GM12875 (cell line): ENCODE measurements around the gene EFR3B.

Source experiments
- H3K4me3 ChIP-seq: one replicate; pipeline ENCODE4 v1.5.1; 2011; ENCODE audit warnings: low read depth, low read length, control low read depth
- TF ChIP-seq, protein P1 (sequence below): IDR thresholded peaks from 2 replicates; pipeline ENCODE4 v1.5.1; 2011; ENCODE audit warnings: low read depth, mild to moderate bottlenecking, control low read depth, inconsistent platforms, low read length, moderate library complexity, borderline replicate concordance; ENCODE audit not compliant: insufficient read depth

EFR3B gene

DNA sequence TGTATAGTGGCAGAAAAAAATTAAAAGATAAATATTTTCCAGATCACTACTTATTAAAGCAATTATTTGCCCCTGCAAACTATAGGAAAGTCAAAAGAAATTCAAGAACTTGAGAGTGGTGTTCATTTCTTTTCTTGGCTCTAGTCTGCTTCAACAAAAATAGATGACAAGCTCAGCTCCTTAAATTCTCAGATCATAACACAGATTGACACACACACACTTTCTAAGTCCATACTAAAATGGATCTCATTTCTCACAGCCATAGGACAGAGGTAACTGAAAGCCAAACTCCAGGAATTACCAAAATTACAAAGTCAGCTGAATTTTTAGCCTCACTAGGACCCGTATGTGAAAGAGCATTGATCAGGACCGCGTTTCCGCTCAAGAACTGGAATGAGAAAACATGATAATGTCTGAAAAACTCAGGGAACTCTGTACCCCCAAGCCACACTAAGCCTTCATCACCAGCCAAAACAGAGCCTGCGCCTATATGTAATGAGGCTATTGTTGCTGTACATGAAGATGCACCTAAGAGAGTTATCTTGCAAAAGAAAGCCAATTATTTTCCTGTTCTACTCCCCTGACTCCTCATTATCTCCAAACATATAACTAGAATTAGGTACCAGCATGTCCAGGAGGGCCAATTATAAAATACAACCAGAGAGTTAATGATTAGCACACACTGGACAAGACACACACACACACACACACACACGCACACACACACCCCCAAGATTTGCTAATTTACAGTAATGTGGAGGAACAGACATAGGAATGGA is 16.5 kb upstream of the EFR3B start:
- TF ChIP-seq, protein P1, sequence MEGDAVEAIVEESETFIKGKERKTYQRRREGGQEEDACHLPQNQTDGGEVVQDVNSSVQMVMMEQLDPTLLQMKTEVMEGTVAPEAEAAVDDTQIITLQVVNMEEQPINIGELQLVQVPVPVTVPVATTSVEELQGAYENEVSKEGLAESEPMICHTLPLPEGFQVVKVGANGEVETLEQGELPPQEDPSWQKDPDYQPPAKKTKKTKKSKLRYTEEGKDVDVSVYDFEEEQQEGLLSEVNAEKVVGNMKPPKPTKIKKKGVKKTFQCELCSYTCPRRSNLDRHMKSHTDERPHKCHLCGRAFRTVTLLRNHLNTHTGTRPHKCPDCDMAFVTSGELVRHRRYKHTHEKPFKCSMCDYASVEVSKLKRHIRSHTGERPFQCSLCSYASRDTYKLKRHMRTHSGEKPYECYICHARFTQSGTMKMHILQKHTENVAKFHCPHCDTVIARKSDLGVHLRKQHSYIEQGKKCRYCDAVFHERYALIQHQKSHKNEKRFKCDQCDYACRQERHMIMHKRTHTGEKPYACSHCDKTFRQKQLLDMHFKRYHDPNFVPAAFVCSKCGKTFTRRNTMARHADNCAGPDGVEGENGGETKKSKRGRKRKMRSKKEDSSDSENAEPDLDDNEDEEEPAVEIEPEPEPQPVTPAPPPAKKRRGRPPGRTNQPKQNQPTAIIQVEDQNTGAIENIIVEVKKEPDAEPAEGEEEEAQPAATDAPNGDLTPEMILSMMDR, result no peak
- H3K4me3 ChIP-seq, result no peak overlapping the region

DNA sequence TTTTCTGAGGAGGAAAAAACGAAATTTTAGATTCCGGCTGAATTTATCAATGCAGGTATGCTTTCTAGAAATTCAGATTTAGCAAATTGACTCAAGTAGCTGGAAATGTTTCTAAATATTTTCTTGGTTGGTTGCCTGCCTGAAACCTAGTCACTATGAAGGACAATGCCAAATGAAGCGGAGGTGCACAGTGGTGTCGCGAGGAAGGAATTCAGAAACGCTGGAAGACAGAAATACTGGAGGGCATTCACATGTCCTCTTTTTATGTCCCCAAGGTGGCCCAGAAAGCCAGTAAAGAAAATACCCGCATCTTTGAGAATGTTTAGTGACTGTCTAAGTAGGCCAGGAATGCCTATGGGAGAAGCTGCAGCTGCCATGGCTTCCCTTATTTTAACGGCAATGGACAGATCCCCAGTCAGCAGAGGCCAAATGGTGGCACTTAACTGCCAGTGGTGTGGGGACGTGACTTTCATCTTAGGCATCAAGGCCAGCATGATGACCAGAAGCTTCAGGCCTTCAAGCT is 15.8 kb upstream of the EFR3B start:
- no peak overlapping the region for H3K4me3 ChIP-seq
- TF ChIP-seq, protein P1, result no peak

DNA sequence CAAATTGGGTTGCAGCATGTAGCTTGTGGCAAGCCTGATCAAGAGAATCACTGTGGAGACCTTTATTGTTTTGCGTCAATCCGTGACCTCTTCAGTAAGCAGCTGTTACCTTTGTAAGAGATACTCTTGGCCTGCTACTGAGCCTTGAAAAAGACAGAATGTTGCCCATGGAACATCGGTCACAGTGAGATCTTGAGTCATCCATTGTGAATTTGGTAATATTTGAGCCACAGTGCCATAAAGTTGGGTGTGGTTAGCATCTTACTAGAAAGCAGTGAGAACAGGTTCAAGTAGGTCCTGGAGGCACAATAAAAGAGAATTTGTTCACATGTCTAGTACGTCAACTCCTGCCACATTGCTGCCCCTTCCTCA is 12.7 kb upstream of the EFR3B start:
- H3K4me3 ChIP-seq, result no peak overlapping the region

DNA sequence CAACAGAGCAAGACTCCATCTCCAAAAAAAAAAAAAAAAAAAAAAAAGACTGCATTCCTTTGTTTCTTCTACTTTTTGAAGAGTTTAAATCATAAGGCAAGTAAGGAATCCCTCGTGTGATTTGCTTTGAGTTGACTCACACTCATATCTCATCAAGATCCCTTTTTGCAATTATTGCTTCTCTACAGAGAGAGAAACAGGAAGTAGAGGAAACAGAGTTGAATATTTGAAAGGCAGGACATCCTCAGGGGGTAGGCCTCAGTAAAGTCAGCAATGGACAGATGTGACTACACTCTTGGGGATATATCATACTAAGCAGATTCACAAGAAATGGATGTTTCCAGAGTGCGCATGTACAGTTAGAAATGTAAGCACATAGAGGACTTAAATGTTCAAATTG is 11.2 kb upstream of the EFR3B start:
- H3K4me3 ChIP-seq, result no peak overlapping the region
- TF ChIP-seq, protein P1, result no peak

More for the DNA sequence above, 12.7 kb upstream of the EFR3B start:
- TF ChIP-seq, protein P1, result no peak

DNA sequence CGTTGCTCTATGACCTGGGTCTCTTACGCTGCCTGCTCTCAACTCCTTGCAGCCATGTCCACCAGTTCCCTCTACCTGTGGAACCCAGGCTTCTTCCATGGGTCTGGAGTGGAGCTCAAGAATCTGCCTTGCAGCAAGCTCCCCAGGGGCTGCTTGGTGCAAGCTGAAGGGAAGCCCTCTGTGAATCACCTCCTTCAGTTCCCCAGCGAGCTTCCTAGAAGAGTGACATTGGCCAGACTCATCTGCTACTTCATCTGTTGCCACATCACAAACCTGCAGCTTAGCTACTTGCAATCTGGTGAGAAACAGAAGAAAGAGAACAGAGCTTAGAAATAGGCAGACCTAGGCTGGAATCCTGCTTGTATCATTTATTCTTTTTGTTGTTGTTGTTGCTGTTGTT is 9.8 kb upstream of the EFR3B start:
- TF ChIP-seq, protein P1, result no peak
- no peak overlapping the region for H3K4me3 ChIP-seq

DNA sequence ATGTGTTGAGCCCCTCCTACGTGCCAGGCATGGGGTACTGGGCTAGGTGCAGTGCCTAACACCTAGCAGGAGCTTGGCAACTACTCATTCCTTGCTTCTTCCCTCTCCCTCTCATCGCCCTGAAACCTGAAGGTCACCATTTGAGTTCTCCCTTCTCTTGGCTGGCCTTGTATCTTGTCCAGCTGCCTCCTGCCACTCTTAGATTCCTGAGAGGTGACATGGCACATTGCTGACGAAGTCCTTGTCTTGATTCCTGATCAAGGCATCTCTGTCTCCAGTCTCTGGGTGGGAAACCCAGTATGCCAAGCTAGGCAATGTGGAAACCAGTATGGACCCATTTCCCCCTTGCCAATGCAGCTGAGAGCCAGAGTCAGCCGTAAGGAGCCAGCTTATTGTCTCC is 9.0 kb upstream of the EFR3B start:
- TF ChIP-seq, protein P1, result no peak
- no peak overlapping the region for H3K4me3 ChIP-seq

DNA sequence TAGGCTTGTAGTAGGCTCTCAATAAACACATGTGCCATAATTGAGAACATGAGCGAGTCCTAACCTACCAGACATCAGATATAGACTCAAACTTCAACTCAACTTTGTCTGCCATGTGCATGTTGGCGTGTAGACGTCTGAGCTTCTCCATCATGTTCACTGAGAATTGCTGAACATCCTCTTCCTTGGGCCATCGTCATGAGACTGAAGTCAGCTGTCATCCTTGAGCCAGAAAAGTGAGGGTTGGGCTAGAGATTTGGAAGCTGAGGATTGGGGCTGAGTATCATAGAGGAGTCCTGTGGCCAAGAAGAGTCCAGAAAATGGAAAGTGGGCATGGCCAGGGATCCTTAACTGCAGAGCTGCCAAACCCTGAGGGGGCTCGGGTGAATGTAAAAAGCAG is 7.8 kb upstream of the EFR3B start:
- H3K4me3 ChIP-seq, result no peak overlapping the region
- TF ChIP-seq, protein P1, result no peak
